Measurements from ENCODE around the gene KLHL14.

Gene KLHL14

DNA sequence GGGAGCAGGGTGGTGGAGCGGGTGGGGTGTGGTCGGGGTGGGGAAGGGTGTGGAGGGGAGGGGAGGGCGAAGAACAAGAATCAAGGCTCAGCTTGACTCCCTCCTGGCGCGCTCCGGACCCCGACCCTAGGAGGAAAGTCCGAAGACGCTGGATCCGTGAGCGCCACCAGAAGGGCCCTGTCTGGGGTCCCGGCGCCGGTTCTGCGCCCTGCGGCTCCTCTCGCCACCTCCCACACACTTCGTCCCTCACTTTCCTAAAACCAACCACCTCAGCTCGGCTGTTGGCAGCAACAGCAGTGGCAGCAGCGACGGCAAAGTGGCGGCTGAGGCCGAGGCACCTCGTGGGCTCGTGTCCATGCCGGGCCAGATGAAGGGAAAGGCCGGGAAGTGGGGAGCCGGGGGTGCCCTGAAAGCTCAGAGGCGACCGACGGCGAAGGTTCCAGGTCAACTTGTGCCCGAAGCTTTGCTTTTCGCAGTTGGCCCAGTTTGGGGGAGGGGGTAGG is 2.1 kb downstream of the KLHL14 start:
- no peak for DNase-seq (ENCODE audit: low read depth, low spot score)

DNA sequence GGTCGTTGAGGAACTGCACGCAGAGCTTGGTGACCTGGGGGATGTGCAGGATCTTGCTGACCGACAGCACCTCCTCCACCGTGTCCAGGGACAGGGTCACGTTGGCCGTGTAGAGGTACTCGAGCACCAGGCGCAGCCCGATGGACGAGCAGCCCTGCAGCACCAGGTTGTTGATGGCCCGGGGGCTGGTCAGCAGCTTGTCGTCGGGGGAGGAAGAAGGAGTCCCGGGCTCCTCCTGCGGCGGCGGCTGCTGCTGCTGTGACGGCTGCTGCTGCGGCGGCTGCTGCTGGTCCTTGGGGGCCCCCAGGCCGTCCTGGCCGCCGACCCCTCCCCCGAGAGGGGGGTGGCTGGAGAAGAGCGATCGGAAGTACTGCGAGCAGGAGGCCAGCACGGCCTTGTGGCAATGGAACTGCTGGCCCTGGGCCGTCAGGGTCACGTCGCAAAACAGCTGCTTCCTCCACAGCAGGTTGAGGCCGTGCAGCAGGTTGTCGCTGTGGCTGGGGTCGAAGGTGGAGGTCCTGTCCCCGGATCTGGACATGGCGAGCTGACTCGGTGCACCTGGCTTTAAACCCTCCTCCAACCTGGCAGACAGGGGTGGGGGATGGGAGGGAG is 2.7 kb downstream of the KLHL14 start:
- no peak for DNase-seq (ENCODE audit: low read depth, low spot score)

DNA sequence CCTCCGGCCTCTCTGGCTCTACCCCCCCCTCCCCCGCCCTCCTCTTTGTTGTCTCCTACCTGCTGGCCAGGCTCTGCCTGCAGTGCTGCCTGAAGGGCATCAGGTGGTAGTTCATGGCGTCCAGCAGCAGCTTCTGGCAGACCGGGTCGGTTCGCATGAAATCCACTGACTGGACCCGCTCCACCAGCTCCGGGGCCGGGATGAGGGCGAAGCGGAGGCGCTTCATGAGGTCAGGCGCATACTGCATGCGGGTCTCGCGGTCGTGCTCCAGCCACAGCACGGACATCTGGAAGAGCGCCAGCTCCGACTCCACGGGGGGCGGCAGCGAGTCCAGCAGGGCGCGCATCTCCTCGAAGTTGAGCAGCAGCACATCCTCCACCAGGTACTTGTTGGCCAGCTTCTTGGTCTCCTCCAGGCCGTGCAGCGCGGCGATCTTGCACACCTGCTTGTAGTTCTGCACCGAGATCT is 3.2 kb downstream of the KLHL14 start:
- DNase-seq (ENCODE audit: low read depth, low spot score): no peak

DNA sequence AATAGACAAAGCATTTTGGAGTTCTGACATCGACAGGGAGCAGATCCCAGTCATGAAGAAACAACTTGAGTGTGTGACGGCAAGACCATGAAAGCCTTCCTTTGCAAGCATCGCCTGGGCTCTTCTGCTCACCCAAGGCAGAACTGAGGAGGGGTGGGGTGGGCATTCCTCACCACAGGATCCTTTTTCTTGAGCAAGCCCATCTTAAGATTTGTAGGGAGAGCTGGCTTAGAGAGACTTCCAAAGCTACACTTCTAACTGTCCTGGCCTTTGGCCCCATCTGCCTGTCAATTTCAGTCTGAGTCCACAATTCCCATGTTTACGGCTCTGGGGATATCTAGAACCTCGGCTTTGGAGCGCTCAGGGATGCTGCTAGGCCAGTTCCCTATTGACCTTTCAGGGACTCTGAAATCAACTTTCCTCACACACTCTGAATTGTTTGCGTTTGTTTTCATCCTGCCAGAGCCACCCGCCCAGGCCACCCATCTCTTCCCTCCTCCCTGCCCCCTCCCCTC is 3.7 kb downstream of the KLHL14 start:
- no peak for DNase-seq (ENCODE audit: low read depth, low spot score)

DNA sequence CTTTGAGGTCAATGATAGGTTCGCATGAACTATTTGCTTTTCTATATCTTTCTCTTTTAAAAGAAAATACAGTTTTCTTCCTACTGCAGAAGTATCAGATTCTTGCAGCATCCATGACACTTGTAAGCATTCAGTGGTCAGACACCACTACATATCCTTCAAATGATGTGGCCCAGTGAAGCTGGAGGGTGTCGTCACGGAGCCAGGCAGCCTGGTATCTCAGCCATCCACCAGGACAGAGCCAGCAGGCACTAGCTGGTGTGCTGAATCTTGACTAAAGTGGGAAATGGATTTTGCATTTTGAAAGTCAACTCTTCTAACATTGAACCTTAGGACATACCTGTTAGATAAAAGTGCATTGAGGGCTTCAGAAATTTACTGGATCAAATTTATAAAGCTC is 5.4 kb downstream of the KLHL14 start:
- no peak for DNase-seq (ENCODE audit: low read depth, low spot score)

DNA sequence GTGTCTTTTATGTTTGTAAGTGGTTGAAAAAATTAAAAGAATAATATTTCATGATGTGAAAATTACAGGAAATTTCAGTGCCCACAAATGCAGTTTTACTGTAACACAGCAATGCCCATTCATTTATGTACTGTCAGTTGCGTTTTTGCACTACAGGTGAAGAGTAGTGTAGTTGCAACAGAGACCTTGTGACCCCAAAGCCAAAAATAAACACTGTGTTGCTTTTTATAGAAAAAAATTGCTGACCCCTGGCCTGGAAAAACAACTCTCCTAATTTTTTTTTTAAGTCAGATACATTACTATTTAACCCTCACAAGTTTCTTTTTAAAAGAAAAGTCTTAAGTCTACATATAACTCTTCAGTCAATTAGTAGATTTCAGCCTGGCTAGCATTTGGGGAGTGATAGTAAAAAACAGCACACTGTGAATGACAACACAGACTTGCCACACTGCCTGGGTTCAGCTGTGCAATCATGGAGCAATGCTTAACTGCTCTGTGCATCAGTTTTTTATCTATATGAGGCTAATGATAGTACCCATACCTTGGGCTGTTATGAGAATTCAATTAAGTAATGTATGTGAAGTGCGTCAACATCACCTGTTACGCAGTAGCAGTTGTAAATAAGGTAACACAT is 8.1 kb downstream of the KLHL14 start:
- no peak for DNase-seq (ENCODE audit: low read depth, low spot score)

DNA sequence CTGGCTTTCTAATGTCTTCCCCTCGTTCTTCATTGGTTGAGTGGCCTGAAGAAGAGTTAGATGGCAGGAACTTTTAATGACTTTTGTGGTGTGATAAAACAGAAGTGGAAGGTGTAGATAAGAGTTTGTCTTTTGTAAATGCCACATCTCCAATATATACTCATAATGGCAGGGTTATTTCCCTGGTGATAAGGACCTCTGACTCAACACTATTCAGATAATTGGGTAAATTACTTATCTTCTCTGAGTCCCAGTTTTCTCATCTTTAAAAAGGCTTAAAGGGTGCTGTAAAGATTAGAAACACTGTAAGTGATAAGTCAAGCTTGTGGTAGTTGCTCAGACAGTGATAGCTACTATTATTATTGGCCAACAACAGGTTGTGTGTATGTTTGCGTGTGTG is 9.5 kb downstream of the KLHL14 start:
- DNase-seq (ENCODE audit: low read depth, low spot score): no peak

DNA sequence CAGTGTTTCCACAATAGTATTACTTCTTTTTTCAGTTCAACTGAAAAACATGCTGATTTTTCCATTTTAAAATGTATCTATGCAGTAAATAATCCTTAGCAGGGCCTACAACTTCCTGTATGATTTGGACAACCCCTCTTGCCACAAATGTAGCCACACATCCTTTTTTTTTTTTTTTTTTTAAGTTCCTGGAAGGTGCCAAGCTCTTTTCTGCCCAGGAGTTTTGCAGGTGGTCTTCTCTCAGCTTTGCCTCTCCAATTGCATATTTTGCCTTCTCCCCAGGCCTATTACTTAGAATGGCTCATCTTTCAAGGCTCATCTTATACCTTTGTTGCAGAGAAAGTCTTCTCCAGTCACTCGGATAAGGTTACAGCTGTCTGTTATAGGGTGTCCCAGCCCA is 11.6 kb downstream of the KLHL14 start:
- no peak for DNase-seq (ENCODE audit: low read depth, low spot score)

DNA sequence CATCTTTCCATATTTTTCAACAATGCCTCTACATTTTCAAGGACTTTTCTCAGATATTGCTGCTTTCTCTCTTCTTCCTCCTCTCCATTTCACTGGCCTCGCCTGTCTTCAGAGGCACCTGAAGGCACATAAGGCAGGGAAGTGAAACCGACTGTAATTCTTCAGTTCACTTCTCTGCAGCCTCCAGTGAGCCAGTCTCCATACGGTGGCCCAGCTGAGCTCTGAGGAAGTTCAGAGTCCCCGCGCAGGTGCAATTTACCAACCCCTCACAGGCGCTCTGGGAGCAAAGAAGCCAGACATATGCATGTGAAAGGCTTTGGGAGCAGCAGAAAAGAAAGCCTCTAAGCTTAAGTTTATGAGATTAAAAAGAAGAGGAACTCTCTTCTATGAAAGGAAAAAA is 12.4 kb downstream of the KLHL14 start:
- DNase-seq (ENCODE audit: low read depth, low spot score): no peak

DNA sequence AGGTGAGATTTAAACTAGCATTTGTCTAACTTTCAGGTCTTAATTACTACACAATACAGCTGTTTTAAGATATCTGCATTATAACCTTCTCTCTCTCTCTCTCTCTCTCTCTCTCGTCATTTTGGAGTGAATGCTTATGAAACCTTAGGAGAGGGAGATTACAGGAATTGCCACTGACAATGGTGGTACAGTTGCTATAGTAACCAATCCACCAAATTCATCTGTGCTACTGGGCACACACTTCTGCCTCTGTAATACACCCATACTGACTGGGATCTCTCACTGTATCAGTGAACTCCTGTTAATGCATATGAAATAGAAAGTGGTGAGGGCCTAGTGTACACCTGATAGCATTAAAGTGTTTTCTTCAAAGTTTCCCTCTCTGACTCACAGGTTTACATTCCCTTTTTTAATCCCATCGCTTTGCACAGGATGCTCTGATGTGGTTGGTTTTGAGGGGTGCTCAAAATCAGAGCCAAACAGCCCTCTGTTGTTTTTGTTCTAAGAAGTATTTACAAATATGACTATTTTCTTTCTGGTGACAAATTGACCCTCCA is 13.1 kb downstream of the KLHL14 start:
- DNase-seq (ENCODE audit: low read depth, low spot score): no peak

DNA sequence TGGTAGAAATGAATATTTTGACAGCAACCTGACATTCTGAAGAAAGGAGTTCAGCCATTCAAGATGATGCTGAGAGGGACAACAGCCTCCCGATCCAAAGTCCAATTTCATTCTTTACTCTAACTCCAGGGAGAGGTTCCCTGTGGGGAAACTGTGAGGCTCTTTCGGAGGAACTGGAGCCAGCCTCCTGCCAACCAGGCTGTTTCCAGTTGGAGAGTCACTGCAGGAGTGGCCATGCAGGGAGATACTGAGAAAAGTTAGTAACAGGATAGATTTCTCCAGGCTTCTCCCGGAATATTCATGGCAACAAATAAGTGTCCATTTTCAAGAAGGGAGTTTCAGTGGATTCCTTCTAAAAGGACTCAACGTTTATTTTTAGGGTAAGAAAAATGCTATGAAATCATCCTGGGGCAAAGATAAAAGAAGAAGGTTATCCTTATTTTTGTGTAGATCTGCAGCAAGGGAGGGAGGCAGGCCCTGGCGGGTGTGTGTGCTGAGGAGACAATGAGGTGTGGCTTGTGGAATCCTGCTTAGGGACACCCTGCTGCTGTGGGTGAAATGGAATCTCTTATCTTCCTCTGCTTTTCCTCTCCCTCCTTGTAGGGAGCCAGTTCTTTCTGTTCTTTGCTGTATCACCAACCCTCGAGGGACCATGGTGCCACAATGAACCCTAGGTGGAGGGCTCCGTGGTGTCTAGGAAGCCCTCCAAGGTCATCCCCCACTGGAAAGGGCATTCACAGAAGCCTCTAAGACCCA is 18.1 kb downstream of the KLHL14 start:
- DNase-seq (ENCODE audit: low read depth, low spot score): no peak

DNA sequence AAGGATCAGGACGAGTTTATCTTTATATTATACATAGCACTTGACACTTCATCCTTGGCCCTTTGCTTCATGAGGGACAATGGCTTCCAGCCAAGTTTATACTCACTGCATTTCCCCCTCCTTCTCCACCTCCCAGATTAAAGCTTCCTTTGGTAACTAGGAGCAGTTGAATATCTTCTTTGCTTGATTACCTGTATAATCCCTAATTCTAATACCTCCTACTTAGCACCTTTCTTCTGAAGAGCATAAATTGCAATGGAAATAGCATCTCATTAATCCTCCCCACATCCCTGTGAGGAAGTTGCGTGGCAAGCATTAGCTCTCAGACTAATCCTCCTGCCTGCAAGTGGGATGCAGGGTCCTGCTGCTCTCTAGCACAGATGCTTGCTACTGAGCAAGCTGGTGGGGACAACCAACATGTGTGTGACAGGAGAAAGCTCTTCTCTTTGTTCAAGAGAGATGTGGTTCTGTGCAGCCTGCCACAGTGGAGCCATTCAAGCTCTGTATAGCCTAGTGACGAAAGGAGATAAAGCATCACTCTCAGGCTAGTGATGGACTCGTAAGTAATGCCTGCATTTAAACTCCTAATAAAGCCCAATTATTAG is 19.1 kb downstream of the KLHL14 start:
- DNase-seq (ENCODE audit: low read depth, low spot score): no peak

DNA sequence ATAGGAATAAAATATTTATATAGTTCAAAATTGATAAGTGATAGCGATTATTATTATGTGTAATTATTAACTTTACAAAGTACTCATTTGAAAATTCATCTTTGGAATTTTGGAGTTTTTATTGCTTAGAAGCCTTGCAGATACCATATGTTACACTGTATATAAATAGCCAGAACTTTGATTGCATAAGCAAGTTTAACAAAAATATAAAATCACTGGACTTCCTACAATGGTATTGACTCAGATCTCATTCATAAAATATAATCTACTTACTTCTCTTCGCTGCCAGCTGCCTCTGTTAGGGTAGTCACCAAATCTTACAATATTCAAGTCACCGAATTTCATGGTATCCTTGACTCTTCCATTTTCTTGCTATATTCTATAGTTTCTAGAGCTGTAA is 22.5 kb downstream of the KLHL14 start:
- no peak for DNase-seq (ENCODE audit: low read depth, low spot score)

DNA sequence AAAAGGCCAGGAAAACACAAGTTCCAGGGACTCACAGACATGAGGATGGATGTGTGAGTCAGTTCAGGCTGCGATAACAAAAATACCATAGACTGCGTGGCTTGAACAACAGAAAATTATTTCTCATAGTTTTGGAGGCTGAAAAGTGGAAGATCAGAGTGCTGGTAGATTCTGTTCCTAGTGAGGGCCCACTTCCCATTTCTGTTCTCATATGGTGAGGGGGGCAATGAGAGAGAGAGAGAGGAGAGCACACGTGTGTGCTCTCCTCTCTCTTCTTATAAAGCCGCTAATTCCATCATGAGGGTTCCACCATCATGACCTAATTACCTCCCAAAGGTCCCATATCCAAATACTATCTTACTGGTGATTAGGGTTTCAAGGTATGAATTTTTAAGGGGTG is 23.0 kb downstream of the KLHL14 start:
- no peak for DNase-seq (ENCODE audit: low read depth, low spot score)

DNA sequence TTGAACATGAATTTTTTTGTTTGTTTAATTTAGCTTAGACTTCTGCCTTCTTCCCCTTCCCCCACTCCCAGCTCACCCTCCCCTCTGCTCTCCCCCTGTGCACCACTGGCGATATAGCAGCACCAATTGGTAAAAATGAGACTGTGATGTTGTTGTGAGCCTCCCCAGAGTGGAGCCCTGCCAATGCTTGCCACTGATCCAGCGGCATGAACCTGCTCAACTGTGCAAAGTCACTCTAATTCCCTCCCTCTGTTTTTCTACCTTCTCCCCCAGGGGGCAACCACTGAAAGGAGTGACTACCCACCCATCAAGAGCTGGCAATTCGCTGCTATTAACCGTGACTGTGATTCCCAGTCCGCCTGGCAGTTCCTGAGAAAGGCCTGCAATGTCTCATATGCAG is 30.2 kb downstream of the KLHL14 start:
- DNase-seq (ENCODE audit: low read depth, low spot score): no peak

DNA sequence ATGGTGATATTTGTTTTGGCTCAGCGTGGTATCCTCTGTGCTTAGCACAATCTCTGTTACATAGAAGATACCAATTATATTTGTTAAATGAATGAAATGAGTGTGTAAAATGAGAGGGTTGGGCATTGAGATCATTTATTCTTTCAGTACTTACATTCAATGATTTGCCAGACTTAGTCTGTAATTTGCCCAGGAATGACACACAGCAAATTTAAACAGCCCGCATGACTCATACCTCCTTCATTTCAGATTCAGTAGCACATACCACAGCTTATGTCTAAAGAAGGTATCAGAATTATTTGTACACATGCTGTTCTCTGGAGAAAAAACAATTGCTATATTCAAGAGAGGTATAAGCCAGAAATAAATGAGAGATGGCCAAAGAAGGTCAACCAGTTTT is 37.0 kb downstream of the KLHL14 start:
- no peak for DNase-seq (ENCODE audit: low read depth, low spot score)

DNA sequence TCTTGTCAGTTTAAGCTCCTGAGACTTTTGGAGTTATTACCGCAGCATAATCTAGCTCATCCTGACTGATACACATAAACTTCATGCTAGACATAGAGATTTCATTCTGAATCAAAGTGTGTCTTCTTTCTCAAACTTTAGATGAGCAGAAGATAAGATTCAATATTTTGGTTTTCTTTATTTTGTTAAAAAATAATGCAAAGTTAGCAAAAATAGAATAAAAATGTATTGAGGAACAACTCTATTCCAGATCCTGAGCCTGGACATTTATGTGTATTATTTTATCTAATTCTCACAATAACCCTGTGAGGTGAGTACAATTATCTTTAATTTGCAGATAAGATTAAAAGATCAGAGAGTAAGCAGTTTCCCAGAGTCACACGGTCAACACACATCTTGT is 38.4 kb downstream of the KLHL14 start:
- DNase-seq (ENCODE audit: low read depth, low spot score): no peak

DNA sequence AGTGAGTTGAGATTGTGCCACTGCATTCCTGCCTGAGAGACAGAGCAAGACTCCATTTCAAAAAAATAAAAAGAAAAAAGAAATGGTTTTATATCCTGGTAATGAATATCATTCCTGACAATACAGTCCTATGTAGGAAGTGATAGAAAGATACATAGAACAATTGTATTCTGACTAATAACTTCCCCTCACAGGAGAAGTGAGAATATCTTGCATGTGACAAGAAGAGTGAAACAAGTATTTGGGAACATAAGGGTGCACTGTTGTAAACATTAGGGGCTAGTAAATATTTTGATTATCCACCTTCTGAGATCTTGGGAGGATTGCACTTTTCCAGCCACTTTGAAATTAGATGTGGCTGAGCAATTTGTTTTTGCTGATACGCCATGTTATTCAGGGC is 40.7 kb downstream of the KLHL14 start:
- DNase-seq (ENCODE audit: low read depth, low spot score): no peak

DNA sequence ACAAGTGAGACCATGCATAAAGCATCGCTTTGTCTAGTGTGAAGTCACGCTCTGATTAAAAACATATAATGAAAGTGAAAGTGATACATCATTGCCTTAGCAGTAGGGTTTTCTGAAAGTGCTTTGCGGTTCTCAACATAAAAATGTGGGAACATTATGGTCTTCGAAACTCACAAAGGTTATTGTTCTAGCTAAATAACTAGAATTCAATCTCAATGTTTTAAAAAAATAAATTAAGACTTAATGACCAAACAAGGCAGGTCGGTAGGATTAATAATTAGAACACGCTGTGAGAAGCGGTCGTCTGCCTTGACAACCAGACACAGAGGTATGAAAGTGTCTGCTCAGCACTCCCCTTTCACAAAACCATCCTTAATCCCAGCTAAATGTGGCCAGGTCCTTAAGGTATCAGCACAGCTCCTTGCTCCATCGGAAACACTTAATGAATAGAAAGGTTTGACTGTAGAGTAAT is 42.2 kb downstream of the KLHL14 start:
- no peak for DNase-seq (ENCODE audit: low read depth, low spot score)

DNA sequence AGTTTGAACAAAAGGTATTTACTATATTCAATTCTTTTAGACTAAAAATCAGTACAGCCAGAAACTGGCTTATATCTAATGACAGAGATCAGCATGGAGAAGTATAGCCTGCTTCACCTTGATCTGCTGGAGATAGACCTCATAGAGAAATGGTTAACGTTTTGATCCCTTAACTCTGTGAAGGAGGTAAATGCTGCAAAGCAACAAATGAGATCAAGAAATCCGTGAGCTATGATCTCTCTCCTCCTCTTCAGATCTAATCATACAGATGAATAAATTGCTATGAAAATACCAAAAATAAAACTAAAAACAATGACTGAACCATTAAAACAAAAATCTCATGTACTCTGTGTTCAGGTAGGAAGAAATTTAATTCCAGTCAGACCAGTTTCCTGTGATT is 42.8 kb downstream of the KLHL14 start:
- DNase-seq (ENCODE audit: low read depth, low spot score): no peak

DNA sequence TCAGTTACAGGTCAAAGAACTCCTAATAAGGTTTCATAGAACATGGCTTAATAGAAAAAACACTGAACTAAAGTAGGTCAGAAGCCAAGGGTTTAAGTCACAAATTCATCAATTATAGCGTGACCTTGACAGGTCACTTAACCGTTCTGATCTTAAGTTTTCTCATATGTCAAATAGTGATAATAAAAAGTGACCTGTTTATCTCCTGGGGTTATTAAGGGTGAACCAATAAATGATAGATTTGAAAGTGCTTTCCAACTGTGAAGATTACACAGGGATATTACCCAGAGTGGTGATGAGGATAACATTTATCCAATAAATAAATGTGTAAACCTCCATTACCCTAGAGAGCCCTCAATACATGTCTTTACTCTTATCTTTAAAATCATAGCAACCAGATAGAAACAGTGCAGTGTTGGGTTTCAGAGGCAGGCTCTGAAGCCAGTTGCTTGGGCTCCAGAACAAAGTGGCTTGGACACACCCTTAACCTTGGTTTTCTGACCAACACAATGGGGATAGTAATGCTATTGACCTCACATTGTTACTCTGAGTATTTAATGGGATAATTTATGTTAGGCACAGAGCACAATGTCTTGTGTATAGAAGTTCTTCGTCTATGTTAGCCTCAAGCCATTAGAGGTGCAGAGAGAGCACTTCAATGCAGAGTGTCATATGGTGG is 48.6 kb downstream of the KLHL14 start:
- DNase-seq (ENCODE audit: low read depth, low spot score): no peak
